Spinal cord (tissue), 10 donors: Measurements from ENCODE around the gene KCNJ6. TPM values are rescaled to one million over a fixed set of nuclear protein-coding genes. Genes with fewer than 3 reads are reported as not detected.

Experiments used
- DNase-seq, 6 donors: peaks; one replicate each; pipeline versions ENCODE4 v3.0.0 to v3.0.0-alpha.2; 2013 to 2015; ENCODE audit warnings: low spot score in 6 of 6, low read depth in 4 of 6
- H3K27ac ChIP-seq: one replicate; pipeline ENCODE4 v1.5.1; 2013; ENCODE audit warnings: low read depth, low read length, control low read depth
- H3K27me3 ChIP-seq: one replicate; pipeline ENCODE4 v1.6.1; 2013; ENCODE audit warnings: low read length; ENCODE audit not compliant: control insufficient read depth, insufficient read depth
- H3K36me3 ChIP-seq: one replicate; pipeline ENCODE4 v1.6.1; 2013; ENCODE audit warnings: low read length; ENCODE audit not compliant: control insufficient read depth, insufficient read depth
- H3K4me1 ChIP-seq: one replicate; pipeline ENCODE4 v1.6.1; 2013; ENCODE audit warnings: low read length; ENCODE audit not compliant: control insufficient read depth, insufficient read depth
- H3K4me3 ChIP-seq: one replicate; pipeline ENCODE4 v1.5.1; 2013; ENCODE audit warnings: low read depth, low read length, control low read depth
- H3K9me3 ChIP-seq: one replicate; pipeline ENCODE4 v1.6.1; 2013; ENCODE audit warnings: low read length; ENCODE audit not compliant: control insufficient read depth, insufficient read depth
- WGBS: methylation state at CpG from one replicate; pipeline ENCODE4 v1.1.5; 2013; ENCODE audit warnings: missing lambda C conversion rate; ENCODE audit not compliant: insufficient coverage; 5-methylcytosine and 5-hydroxymethylcytosine counted together
- polyA plus RNA-seq, 2 donors: library from polyadenylated mRNA; unstranded; fragments of 120-200 nt; gene quantifications; one replicate each; pipeline ENCODE4 v1.2.1, GENCODE V29; 2013; ENCODE audit not compliant: insufficient read length in 2 of 2
- total RNA-seq, 2 donors: library from RNA; depleted of rRNA in 1 of 2; stranded (reverse); fragments of 120-200 nt in 1 of 2; fragments of >200 nt in 1 of 2; gene quantifications; one replicate each; pipeline versions ENCODE4 v1.2.3 to v1.2.4, GENCODE V29; 2013 to 2014
- donor health status: healthy.

Gene KCNJ6
- total and polyA plus RNA-seq, 4 donors, result 4.1 to 8.7 (median 4.8) TPM

- Histone ChIP-seq H3K4me1 (peaks cover 4% of the 10 kb centered on the region), H3K27me3 (no peaks in the 10 kb centered on the region), H3K36me3 (peaks cover 4% of the 10 kb centered on the region), H3K27ac (no peak overlapping the region), H3K9me3 (peaks cover 1% of the 10 kb centered on the region), H3K4me3 (no peak overlapping the region)
- DNase-seq, result no peak
- 67% methylated on average over 1 of the region's 4 CpGs for WGBS
Measured at GRCh38 chr21:37627074-37627473, 289.2 kb downstream of the KCNJ6 start.

DNA sequence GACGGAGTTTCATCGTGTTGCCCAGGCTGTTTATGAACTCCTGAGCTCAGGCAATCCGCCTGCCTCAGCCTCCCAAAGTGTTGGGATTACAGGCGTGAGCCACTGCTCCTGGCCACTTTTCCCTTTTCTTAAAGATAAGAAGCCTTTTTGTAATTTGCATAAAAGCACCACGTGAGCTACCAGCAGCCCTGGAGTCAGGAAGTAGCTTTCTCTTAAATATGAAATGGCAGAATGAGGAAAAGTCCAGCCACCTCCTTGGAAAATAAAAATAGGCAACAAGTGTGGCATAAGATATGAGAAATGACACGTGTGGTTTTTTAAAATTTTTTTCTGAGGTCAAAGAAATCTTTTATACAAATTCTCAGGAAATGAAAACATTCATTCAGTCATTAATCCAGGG is 289.9 kb downstream of the KCNJ6 start:
- no peak for DNase-seq
- Histone ChIP-seq H3K9me3 (peaks cover 1% of the 10 kb centered on the region), H3K4me1 (peaks cover 4% of the 10 kb centered on the region), H3K36me3 (peaks cover 4% of the 10 kb centered on the region), H3K27me3 (no peaks in the 10 kb centered on the region), H3K4me3 (no peak overlapping the region), H3K27ac (no peak overlapping the region)
- 100% methylated on average over 3 of the region's 6 CpGs for WGBS

- no CpG with 5 or more reads among the region's 3 CpGs for WGBS
- Histone ChIP-seq H3K27me3 (no peaks in the 10 kb centered on the region), H3K27ac (no peak overlapping the region), H3K4me3 (no peak overlapping the region), H3K36me3 (peaks cover 4% of the 10 kb centered on the region), H3K9me3 (peaks cover 1% of the 10 kb centered on the region), H3K4me1 (peaks cover 4% of the 10 kb centered on the region)
- no peak for DNase-seq
Measured at GRCh38 chr21:37623689-37624088, 292.6 kb downstream of the KCNJ6 start.

GRCh38 chr21:37623183-37623582 is 293.1 kb downstream of the KCNJ6 start:
- Histone ChIP-seq H3K4me1 (peaks cover 4% of the 10 kb centered on the region), H3K27ac (no peak overlapping the region), H3K9me3 (no peaks in the 10 kb centered on the region), H3K36me3 (peaks cover 4% of the 10 kb centered on the region), H3K27me3 (no peaks in the 10 kb centered on the region), H3K4me3 (no peak overlapping the region)
- no peak for DNase-seq
- WGBS, result no CpG with 5 or more reads among the region's 3 CpGs

- no peaks in the 10 kb centered on the region for H3K9me3 ChIP-seq
- peaks cover 4% of the 10 kb centered on the region for H3K36me3 ChIP-seq
- peaks cover 4% of the 10 kb centered on the region for H3K4me1 ChIP-seq
- no peaks in the 10 kb centered on the region for H3K27me3 ChIP-seq
- no peak overlapping the region for H3K4me3 ChIP-seq
- 91% methylated on average over 4 of the region's 8 CpGs for WGBS
- no peak for DNase-seq
- H3K27ac ChIP-seq, result no peak overlapping the region
Measured at GRCh38 chr21:37622755-37623154, 293.5 kb downstream of the KCNJ6 start.

- peaks cover 6% of the 10 kb centered on the region for H3K36me3 ChIP-seq
- no peaks in the 10 kb centered on the region for H3K27me3 ChIP-seq
- H3K27ac ChIP-seq, result no peak overlapping the region
- DNase-seq, result no peak
- no peaks in the 10 kb centered on the region for H3K9me3 ChIP-seq
- peaks cover 4% of the 10 kb centered on the region for H3K4me1 ChIP-seq
- no peak overlapping the region for H3K4me3 ChIP-seq
Measured at GRCh38 chr21:37620401-37620800, 295.9 kb downstream of the KCNJ6 start.

GRCh38 chr21:37619464-37619974 is 296.7 kb downstream of the KCNJ6 start:
- H3K4me3 ChIP-seq, result no peak overlapping the region
- H3K4me1 ChIP-seq, result peaks cover 4% of the 10 kb centered on the region
- DNase-seq, result no peak
- H3K9me3 ChIP-seq, result no peaks in the 10 kb centered on the region
- no peak overlapping the region for H3K27ac ChIP-seq
- H3K27me3 ChIP-seq, result no peaks in the 10 kb centered on the region
- 79% methylated on average over 5 of the region's 7 CpGs for WGBS
- peaks cover 6% of the 10 kb centered on the region for H3K36me3 ChIP-seq

GRCh38 chr21:37618081-37618480 is 298.2 kb downstream of the KCNJ6 start:
- Histone ChIP-seq H3K36me3 (peaks cover 6% of the 10 kb centered on the region), H3K4me3 (no peak overlapping the region), H3K4me1 (peaks cover 4% of the 10 kb centered on the region), H3K9me3 (no peaks in the 10 kb centered on the region), H3K27me3 (no peaks in the 10 kb centered on the region), H3K27ac (no peak overlapping the region)
- 92% methylated on average over 4 of the region's 7 CpGs for WGBS
- DNase-seq, result no peak

GRCh38 chr21:37615962-37616361 is 300.3 kb downstream of the KCNJ6 start:
- Histone ChIP-seq H3K27me3 (no peaks in the 10 kb centered on the region), H3K36me3 (peaks cover 2% of the 10 kb centered on the region), H3K4me1 (no peaks in the 10 kb centered on the region), H3K4me3 (no peak overlapping the region), H3K9me3 (no peaks in the 10 kb centered on the region), H3K27ac (no peak overlapping the region)
- WGBS, result 50% methylated on average over 6 of the region's 6 CpGs
- DNase-seq, result peak in 1 of 6 donors; percentile 11

DNA sequence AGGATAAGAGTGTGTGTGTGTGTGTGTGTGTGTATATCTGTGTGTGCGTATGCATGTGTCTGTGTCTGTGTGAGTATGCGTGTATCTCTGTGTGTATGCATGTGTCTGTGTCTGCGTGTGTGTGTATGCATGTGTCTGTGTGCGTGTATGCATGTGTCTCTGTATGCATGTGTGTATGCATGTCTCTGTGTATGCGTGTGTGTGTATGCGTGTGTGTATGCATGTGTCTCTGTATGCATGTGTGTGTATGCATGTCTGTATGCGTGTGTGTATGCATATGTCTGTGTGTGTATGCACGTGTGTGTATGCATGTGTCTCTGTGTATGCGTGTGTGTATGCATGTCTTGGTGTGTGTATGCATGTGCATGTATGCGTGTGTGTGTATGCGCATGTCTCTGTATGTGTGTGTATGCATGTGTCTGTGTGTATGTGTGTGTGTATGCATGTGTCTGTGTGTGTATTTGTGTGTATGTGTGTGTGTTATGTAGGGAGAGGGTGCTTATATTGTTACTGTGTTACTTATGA is 301.8 kb downstream of the KCNJ6 start:
- 78% methylated on average over 5 of the region's 11 CpGs for WGBS
- Histone ChIP-seq H3K36me3 (peaks cover 2% of the 10 kb centered on the region), H3K4me3 (no peak overlapping the region), H3K27me3 (no peaks in the 10 kb centered on the region), H3K9me3 (no peaks in the 10 kb centered on the region), H3K27ac (no peak overlapping the region), H3K4me1 (no peaks in the 10 kb centered on the region)
- DNase-seq, result no peak
